ENCODE results near the gene NUDT14.

DNA sequence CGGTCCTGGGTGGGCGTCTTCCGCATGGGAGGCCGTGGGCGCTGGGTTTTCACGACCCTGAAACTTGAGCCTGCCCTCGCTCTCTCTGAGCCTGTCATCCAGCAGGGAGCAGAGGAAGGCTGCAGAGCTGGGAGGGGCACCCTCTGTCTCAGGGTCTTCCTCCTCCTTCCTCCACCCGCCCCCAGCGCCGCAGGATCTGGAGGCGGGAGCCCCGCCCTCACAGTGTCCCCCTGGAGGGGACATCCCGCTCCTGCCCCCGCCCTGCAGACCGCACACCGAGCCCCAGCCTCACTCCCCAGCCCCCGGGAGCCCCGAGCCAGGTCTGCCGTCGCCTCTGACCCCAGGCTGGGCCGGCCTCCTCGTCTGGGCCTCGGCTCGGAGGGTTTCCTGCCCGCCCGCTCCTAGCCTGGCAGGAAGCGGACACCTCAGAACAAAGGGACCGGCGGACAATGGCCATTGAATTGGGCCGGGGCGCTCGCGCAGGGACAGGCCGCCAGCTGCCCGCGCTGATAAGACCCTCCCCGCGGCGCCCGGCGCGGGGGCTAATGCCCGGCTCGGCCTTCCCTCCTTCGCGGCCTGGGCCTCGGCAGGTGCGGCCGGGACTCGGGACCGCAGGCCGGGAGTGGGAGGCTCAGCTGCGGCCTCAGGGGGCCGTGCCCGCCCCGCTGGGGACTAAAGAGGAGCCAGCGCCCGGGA, 15.3 kb upstream of the NUDT14 start:
- TF ChIP-seq, protein P1, sequence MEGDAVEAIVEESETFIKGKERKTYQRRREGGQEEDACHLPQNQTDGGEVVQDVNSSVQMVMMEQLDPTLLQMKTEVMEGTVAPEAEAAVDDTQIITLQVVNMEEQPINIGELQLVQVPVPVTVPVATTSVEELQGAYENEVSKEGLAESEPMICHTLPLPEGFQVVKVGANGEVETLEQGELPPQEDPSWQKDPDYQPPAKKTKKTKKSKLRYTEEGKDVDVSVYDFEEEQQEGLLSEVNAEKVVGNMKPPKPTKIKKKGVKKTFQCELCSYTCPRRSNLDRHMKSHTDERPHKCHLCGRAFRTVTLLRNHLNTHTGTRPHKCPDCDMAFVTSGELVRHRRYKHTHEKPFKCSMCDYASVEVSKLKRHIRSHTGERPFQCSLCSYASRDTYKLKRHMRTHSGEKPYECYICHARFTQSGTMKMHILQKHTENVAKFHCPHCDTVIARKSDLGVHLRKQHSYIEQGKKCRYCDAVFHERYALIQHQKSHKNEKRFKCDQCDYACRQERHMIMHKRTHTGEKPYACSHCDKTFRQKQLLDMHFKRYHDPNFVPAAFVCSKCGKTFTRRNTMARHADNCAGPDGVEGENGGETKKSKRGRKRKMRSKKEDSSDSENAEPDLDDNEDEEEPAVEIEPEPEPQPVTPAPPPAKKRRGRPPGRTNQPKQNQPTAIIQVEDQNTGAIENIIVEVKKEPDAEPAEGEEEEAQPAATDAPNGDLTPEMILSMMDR (IDR thresholded peaks at IDR 0.05) = no peak
- TF ChIP-seq POLR2A (IDR thresholded peaks at IDR 0.05) = no peak
